Measurements from ENCODE around the gene NBDY.
"Not testable (repeated sequence)": the region's sequence is repeated elsewhere in the genome, so short reads cannot be mapped to it uniquely, and the experiment has no call there.

NBDY gene

DNA sequence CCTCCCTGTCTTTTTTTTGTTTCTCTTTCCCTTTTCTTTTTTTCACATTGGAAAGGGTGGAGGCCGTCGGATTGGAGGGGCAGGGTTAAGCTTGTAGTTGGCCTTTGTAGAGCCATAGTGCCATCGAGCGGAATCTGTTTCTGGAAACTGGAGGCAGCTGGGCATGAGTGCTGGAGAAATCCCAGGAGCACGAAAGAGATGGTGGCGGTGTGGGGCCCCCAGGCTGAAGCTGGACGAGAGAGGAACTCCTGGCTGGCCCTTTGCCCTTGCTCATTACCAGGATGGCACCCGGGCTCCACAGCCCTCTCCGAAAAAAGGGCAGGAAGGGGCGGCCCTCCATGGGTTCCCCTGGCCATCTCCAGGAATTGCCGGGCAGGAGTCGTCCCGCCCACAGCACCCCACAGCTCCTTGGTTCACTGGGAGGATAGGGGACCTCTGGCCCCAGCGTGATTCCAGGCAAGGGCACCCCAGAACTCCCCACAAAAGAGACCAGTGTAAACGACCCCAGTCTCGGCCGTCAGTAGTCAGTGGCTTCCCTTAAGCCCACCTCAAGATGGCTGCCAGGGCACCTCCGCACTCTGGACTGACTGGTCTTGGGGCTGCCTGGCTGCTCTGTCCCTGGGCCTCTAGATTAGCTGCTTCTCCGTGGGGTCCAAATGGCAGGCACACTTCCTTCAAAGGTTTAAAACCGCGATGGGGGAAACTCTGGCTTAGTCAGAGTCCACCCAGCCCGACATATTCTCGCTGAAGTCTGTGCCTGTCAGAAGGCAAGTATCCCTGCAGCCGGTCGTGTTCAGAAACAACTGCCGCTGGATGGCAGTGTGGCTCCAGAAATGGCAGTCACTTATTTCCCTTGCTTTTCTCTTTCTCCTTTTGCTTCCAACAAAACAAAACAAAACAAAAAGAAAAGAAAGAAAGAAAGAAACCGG is 74.1 kb downstream of the NBDY start:
- Histone ChIP-seq H3K9me3 (ENCODE audit: control insufficient read depth, insufficient read depth, low read length) (no peaks in the 10 kb centered on the region), H3K4me1 (ENCODE audit: control insufficient read depth, insufficient read depth, low read length) (no peaks in the 10 kb centered on the region), H3K27me3 (ENCODE audit: control insufficient read depth, insufficient read depth, low read length) (no peaks in the 10 kb centered on the region), H3K4me3 (ENCODE audit: low read length) (no peak overlapping the region), H3K36me3 (ENCODE audit: control insufficient read depth, insufficient read depth, low read length) (no peaks in the 10 kb centered on the region), H3K27ac (ENCODE audit: low read length) (no peak overlapping the region)
- no peak for DNase-seq (ENCODE audit: low read depth, low spot score)
- no CpG with 5 or more reads among the region's 27 CpGs for WGBS (ENCODE audit: insufficient coverage, insufficient read length)

DNA sequence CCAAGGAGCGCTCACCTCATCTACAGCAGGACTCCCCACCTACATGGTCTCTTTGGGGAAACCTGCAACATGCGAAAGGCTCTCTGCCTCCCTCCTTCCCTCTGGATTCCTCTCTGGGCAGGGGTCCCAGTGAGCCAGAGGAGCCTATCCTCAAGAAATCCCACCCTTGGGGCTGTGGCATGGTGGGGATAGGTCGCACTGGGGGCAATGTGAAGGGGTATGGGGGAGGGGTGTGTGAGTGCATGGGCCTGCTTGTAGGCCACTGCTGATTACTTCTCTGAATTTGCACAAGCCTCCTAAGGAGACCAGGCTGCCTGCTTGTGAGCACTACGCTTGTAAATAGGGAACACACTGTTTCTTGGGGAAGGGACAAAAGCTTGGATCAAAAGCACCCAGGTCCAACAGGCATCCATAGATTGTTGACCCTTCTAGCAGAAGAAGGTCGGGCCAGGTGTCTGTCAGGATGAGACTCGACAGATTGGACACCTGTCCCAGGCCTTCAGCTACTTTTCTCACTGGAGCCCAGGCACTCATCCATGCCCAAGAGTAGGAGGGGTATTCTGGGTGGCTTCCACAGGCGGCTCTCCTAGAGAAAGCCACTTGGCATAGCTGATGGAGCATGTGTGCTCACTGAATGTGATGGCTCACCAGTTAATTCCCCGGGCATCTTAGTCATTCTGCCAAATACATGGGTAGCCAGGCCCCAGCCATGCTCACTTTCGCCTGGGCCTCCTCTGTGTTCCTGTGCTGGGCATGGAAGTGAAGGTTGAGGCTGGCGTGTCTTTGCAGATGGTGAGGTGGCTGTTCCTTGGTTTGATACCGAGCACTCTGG is 75.0 kb downstream of the NBDY start:
- Histone ChIP-seq H3K36me3 (ENCODE audit: control insufficient read depth, insufficient read depth, low read length) (no peaks in the 10 kb centered on the region), H3K27me3 (ENCODE audit: control insufficient read depth, insufficient read depth, low read length) (no peaks in the 10 kb centered on the region), H3K27ac (ENCODE audit: low read length) (no peak overlapping the region), H3K9me3 (ENCODE audit: control insufficient read depth, insufficient read depth, low read length) (no peaks in the 10 kb centered on the region), H3K4me3 (ENCODE audit: low read length) (no peak overlapping the region), H3K4me1 (ENCODE audit: control insufficient read depth, insufficient read depth, low read length) (no peaks in the 10 kb centered on the region)
- no peak for DNase-seq (ENCODE audit: low read depth, low spot score)
- WGBS (ENCODE audit: insufficient coverage, insufficient read length) = no CpG with 5 or more reads among the region's 11 CpGs

DNA sequence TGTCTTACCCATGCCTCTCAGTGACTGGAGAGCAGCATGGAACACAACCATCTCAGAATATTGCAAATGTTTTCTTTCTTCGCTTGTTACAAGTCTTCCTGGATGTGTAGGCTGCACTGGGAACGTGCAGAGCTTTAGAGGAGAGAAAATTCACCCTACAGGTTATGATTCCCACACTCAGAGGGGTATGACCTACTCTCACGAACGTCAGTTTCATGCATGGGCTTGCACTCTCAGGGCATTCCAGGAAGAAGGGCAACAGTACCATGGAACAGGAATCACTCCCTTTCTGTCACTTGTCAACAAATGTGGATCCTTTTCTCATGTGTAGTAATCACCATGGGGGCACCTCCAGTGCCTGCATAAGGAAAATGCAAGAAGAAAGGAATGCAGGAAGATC is 75.8 kb downstream of the NBDY start:
- WGBS (ENCODE audit: insufficient coverage, insufficient read length) = no CpG with 5 or more reads among the region's 4 CpGs
- H3K4me1 ChIP-seq (ENCODE audit: control insufficient read depth, insufficient read depth, low read length) = no peaks in the 10 kb centered on the region
- H3K27me3 ChIP-seq (ENCODE audit: control insufficient read depth, insufficient read depth, low read length) = no peaks in the 10 kb centered on the region
- no peaks in the 10 kb centered on the region for H3K9me3 ChIP-seq (ENCODE audit: control insufficient read depth, insufficient read depth, low read length)
- H3K36me3 ChIP-seq (ENCODE audit: control insufficient read depth, insufficient read depth, low read length) = no peaks in the 10 kb centered on the region
- H3K27ac ChIP-seq (ENCODE audit: low read length) = no peak overlapping the region
- H3K4me3 ChIP-seq (ENCODE audit: low read length) = no peak overlapping the region
- no peak for DNase-seq (ENCODE audit: low read depth, low spot score)

DNA sequence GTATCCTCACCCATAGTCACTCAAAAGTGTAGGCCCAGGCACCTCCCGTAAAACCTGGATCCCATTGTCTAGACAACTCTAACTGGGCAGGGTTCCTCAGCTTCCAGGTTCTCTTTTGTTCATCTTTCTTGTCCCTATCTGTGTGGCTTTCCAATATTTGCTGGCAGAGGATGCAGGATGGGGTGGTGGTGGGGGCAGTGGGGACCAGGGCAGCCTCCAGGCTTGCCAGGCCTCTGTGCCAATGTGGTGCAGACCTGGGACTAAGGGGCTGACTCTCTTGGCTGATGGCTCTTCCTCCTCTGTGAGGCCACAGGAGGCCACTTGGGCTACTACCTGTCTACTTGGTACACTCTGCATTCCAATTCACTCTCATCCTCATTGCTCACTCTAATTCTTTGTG is 76.4 kb downstream of the NBDY start:
- Histone ChIP-seq H3K9me3 (ENCODE audit: control insufficient read depth, insufficient read depth, low read length) (no peaks in the 10 kb centered on the region), H3K36me3 (ENCODE audit: control insufficient read depth, insufficient read depth, low read length) (no peaks in the 10 kb centered on the region), H3K4me3 (ENCODE audit: low read length) (no peak overlapping the region), H3K27ac (ENCODE audit: low read length) (no peak overlapping the region), H3K27me3 (ENCODE audit: control insufficient read depth, insufficient read depth, low read length) (no peaks in the 10 kb centered on the region), H3K4me1 (ENCODE audit: control insufficient read depth, insufficient read depth, low read length) (no peaks in the 10 kb centered on the region)
- no CpG with 5 or more reads among the region's 1 CpG for WGBS (ENCODE audit: insufficient coverage, insufficient read length)
- DNase-seq (ENCODE audit: low read depth, low spot score) = no peak

DNA sequence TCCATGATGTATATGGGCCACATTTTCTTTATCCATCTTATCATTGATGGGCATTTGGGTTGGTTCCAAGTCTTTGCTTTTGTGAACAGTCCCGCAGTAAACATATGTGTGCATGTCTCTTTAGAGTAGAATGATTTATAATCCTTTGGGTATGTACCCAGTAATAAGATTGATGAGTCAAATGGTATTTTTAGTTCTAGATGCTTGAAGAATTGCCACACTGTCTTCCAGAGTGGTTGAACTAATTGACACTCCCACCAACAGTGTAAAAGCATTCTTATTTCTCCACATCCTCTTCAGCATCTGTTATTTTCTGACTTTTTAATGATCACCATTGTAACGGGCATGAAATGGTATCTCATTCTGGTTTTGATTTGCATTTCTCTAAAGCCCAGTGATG is 77.1 kb downstream of the NBDY start:
- not testable (repeated sequence) for DNase-seq (ENCODE audit: low read depth, low spot score); H3K36me3 ChIP-seq (ENCODE audit: control insufficient read depth, insufficient read depth, low read length); H3K27me3 ChIP-seq (ENCODE audit: control insufficient read depth, insufficient read depth, low read length); H3K4me3 ChIP-seq (ENCODE audit: low read length); H3K4me1 ChIP-seq (ENCODE audit: control insufficient read depth, insufficient read depth, low read length); H3K27ac ChIP-seq (ENCODE audit: low read length); H3K9me3 ChIP-seq (ENCODE audit: control insufficient read depth, insufficient read depth, low read length)
- no CpG with 5 or more reads among the region's 2 CpGs for WGBS (ENCODE audit: insufficient coverage, insufficient read length)

DNA sequence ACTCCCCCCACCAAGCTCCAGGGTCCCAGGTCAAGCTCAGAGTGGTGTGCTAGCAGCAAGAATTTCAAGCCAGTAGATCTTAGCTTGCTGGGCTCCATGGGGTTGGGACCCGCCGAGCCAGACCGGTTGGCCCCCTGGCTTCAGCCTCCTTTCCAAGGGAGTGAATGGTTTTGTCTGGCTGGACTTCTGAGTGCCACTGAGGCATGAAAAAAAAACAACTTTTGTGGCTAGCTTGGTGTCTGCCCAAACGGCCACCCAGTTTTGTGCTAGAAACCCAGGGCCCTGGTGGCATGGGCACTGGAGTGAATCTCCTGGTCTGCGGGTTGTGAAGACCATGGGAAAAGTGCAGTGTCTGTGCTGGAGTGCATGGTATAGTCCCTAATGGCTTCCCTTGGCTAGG is 82.6 kb downstream of the NBDY start:
- no peak for DNase-seq (ENCODE audit: low read depth, low spot score)
- WGBS (ENCODE audit: insufficient coverage, insufficient read length) = no CpG with 5 or more reads among the region's 5 CpGs
- Histone ChIP-seq H3K27me3 (ENCODE audit: control insufficient read depth, insufficient read depth, low read length) (no peaks in the 10 kb centered on the region), H3K36me3 (ENCODE audit: control insufficient read depth, insufficient read depth, low read length) (no peaks in the 10 kb centered on the region), H3K4me3 (ENCODE audit: low read length) (no peak overlapping the region), H3K27ac (ENCODE audit: low read length) (no peak overlapping the region), H3K4me1 (ENCODE audit: control insufficient read depth, insufficient read depth, low read length) (no peaks in the 10 kb centered on the region), H3K9me3 (ENCODE audit: control insufficient read depth, insufficient read depth, low read length) (no peaks in the 10 kb centered on the region)

DNA sequence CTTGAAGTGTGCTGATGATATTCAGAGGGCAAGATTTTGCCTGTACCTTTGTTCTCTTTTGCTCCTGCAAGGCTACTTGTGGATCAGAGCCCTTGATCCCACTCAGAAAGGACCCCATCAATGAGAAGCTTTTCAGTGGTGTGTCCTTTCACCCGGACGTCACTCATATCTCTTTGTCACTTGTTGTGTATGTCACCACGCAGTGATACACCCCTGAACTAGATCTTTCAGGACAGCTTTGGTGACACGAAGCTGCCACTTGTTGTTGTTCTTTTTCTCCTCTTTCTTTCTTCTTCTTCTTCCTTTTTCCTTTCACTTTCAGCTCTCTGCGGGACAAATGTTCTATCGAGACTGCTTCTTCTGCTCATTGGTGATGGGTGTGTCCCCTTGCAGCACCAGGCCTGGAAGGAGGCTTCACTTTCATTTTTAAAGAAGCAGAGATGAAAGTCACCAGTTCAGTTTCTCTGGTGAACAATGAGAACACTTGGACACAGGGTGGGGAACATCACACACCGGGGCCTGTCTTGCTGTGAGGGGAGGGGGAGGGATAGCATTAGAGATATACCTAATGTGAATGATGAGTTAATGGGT is 83.6 kb downstream of the NBDY start:
- no CpG with 5 or more reads among the region's 7 CpGs for WGBS (ENCODE audit: insufficient coverage, insufficient read length)
- DNase-seq (ENCODE audit: low read depth, low spot score) = no peak
- no peak overlapping the region for H3K4me3 ChIP-seq (ENCODE audit: low read length)
- H3K27ac ChIP-seq (ENCODE audit: low read length) = no peak overlapping the region
- H3K27me3 ChIP-seq (ENCODE audit: control insufficient read depth, insufficient read depth, low read length) = no peaks in the 10 kb centered on the region
- H3K36me3 ChIP-seq (ENCODE audit: control insufficient read depth, insufficient read depth, low read length) = no peaks in the 10 kb centered on the region
- no peaks in the 10 kb centered on the region for H3K9me3 ChIP-seq (ENCODE audit: control insufficient read depth, insufficient read depth, low read length)
- no peaks in the 10 kb centered on the region for H3K4me1 ChIP-seq (ENCODE audit: control insufficient read depth, insufficient read depth, low read length)

DNA sequence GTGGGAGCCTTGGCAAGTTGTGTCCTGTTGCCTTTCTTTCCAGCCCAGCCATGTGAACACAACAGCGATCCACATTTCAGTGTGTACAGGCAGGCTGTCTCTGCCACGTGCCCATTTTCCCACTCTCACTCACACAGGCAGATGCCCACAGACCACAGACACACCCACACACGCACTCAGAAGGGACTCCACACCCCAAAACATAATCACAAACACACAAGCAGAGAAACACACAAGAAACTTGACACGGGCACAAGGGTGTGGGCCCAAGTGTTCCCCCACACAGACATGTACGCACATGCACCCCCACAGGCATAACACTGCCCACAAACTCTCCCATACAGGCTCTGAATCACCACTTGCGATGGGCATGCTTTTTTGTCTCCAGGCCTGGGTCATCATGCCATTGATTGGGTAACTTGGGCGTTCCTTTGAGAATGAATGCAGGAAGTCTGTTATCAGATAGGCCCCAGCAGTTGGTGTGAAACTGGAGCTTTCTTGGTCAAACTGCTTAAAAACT is 84.3 kb downstream of the NBDY start:
- no peak for DNase-seq (ENCODE audit: low read depth, low spot score)
- no peak overlapping the region for H3K27ac ChIP-seq (ENCODE audit: low read length)
- WGBS (ENCODE audit: insufficient coverage, insufficient read length) = no CpG with 5 or more reads among the region's 7 CpGs

DNA sequence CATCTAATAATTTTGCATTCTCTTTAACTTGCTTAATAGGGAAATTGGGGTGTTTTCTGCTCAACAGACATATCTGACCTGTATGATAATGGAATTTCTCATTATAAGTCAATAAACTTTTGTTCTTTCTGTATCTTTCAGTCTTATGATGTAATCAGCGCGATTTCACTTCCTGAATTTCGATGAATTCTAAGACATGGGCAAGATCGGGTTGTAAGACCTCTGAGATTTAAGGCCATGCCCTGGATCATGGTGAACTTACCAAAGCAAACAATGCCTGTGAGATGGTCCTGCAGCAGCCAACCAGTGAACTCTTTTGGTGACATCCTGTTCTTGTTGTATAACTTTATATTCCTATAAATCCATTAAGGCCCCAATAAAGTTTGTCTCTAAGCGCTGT is 88.1 kb downstream of the NBDY start:
- H3K36me3 ChIP-seq (ENCODE audit: control insufficient read depth, insufficient read depth, low read length) = no peaks in the 10 kb centered on the region
- H3K4me3 ChIP-seq (ENCODE audit: low read length) = no peak overlapping the region
- no peaks in the 10 kb centered on the region for H3K27me3 ChIP-seq (ENCODE audit: control insufficient read depth, insufficient read depth, low read length)
- no CpG with 5 or more reads among the region's 5 CpGs for WGBS (ENCODE audit: insufficient coverage, insufficient read length)
- H3K9me3 ChIP-seq (ENCODE audit: control insufficient read depth, insufficient read depth, low read length) = no peaks in the 10 kb centered on the region
- DNase-seq (ENCODE audit: low read depth, low spot score) = no peak
- no peak overlapping the region for H3K27ac ChIP-seq (ENCODE audit: low read length)
- H3K4me1 ChIP-seq (ENCODE audit: control insufficient read depth, insufficient read depth, low read length) = no peaks in the 10 kb centered on the region

More for the DNA sequence above, 84.3 kb downstream of the NBDY start:
- H3K36me3 ChIP-seq (ENCODE audit: control insufficient read depth, insufficient read depth, low read length) = no peaks in the 10 kb centered on the region
- no peak overlapping the region for H3K4me3 ChIP-seq (ENCODE audit: low read length)
- no peaks in the 10 kb centered on the region for H3K27me3 ChIP-seq (ENCODE audit: control insufficient read depth, insufficient read depth, low read length)
- H3K4me1 ChIP-seq (ENCODE audit: control insufficient read depth, insufficient read depth, low read length) = no peaks in the 10 kb centered on the region
- H3K9me3 ChIP-seq (ENCODE audit: control insufficient read depth, insufficient read depth, low read length) = no peaks in the 10 kb centered on the region

DNA sequence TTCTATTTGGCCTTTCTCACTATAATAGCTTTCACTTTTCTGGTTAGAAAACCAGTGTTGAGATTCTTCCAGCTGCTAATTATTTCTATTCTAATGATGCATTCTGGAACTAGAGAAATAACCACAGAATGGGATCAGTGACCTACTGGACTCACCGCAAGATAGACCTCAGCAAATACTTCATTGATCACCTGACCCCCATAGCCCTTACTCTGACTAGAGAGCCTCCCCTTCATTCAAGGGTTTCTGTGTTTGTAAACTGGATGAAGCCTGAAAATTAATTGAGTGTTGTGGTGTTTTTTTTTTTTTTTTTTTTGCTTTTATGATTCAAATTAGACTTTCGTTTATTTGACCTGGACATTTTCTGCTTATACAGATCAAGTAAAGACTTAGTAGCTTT is 97.0 kb downstream of the NBDY start:
- Histone ChIP-seq H3K27me3 (ENCODE audit: control insufficient read depth, insufficient read depth, low read length) (no peaks in the 10 kb centered on the region), H3K4me1 (ENCODE audit: control insufficient read depth, insufficient read depth, low read length) (no peaks in the 10 kb centered on the region), H3K36me3 (ENCODE audit: control insufficient read depth, insufficient read depth, low read length) (no peaks in the 10 kb centered on the region), H3K9me3 (ENCODE audit: control insufficient read depth, insufficient read depth, low read length) (no peaks in the 10 kb centered on the region), H3K4me3 (ENCODE audit: low read length) (no peak overlapping the region), H3K27ac (ENCODE audit: low read length) (no peak overlapping the region)
- no CpG with 5 or more reads among the region's 2 CpGs for WGBS (ENCODE audit: insufficient coverage, insufficient read length)
- DNase-seq (ENCODE audit: low read depth, low spot score) = no peak

Data from iPS DF 6.9 (cell line).